GM23338 (cell line): Measurements from ENCODE around the gene CASTOR1.

Source experiments
- CREB1 ChIP-seq: fragments of 250-450 bp; sonication (Bioruptor Pico); IDR thresholded peaks from 2 replicates; pipeline ENCODE4 v1.5.0; 2020; ENCODE audit warnings: low read depth, mild to moderate bottlenecking, moderate library complexity
- EZH2 ChIP-seq: fragments of 200-600 bp; sonication (generic); IDR thresholded peaks from one replicate; pipeline ENCODE4 v1.8.0; 2017; ENCODE audit warnings: antibody characterized with exemption, mild to moderate bottlenecking, low read depth; ENCODE audit not compliant: unreplicated experiment
- EZH2phosphoT487 ChIP-seq: fragments of 200-600 bp; sonication (generic); IDR thresholded peaks from one replicate; pipeline ENCODE4 v1.8.1; 2018; ENCODE audit warnings: antibody characterized with exemption; ENCODE audit not compliant: unreplicated experiment
- JUNB ChIP-seq: IDR thresholded peaks from one replicate; pipeline ENCODE4 v1.6.1; 2016; ENCODE audit warnings: antibody characterized with exemption; ENCODE audit not compliant: unreplicated experiment
- POLR2AphosphoS5 ChIP-seq: IDR thresholded peaks from 2 replicates; pipeline ENCODE4 v1.6.1; 2016; ENCODE audit warnings: antibody characterized with exemption, low read depth
- TF ChIP-seq, protein P1 (sequence below), 2 experiments: fragments of 200-600 bp in 1 of 2; sonication (generic) in 1 of 2; conservative IDR thresholded peaks; 2 replicates each; pipeline versions ENCODE4 v1.5.1 to v1.6.1; 2016 to 2017; ENCODE audit warnings: antibody characterized with exemption in 2 of 2, low read depth in 2 of 2, mild to moderate bottlenecking in 2 of 2, moderate library complexity in 1 of 2
- TF ChIP-seq, protein P2 (sequence below): IDR thresholded peaks from one replicate; pipeline ENCODE4 v1.6.1; 2018; ENCODE audit warnings: antibody characterized with exemption; ENCODE audit not compliant: unreplicated experiment

DNA sequence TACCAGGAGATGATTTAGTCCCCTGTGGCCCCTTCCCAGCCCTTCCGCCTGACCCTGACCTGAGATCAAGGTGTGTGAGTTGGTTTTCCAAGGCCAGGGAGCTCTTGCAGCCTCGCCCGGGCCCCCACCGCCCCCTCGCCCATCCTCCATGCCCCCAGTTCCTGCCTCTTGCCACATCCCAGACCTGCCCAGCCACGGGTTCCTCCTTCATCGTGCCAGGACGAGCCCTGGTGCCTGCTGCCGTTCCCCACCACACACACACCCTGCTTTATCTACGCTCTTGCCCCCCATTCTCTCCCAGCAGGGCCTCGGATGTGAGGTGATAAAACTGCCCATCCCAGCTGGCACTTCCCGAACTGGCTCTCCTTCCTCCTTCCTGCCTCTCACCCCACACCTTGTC lies 41.3 kb downstream of the CASTOR1 start:
- TF ChIP-seq, protein P1, sequence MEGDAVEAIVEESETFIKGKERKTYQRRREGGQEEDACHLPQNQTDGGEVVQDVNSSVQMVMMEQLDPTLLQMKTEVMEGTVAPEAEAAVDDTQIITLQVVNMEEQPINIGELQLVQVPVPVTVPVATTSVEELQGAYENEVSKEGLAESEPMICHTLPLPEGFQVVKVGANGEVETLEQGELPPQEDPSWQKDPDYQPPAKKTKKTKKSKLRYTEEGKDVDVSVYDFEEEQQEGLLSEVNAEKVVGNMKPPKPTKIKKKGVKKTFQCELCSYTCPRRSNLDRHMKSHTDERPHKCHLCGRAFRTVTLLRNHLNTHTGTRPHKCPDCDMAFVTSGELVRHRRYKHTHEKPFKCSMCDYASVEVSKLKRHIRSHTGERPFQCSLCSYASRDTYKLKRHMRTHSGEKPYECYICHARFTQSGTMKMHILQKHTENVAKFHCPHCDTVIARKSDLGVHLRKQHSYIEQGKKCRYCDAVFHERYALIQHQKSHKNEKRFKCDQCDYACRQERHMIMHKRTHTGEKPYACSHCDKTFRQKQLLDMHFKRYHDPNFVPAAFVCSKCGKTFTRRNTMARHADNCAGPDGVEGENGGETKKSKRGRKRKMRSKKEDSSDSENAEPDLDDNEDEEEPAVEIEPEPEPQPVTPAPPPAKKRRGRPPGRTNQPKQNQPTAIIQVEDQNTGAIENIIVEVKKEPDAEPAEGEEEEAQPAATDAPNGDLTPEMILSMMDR (conservative IDR thresholded peaks at IDR 0.05; ENCODE audit: low read depth in 2 of 2), result no peak
- TF ChIP-seq CREB1 (CRISPR knock-in tag) (no peak), EZH2 (no peak), EZH2phosphoT487 (no peak), JUNB (no peak), POLR2AphosphoS5 (no peak)
- TF ChIP-seq, protein P2, sequence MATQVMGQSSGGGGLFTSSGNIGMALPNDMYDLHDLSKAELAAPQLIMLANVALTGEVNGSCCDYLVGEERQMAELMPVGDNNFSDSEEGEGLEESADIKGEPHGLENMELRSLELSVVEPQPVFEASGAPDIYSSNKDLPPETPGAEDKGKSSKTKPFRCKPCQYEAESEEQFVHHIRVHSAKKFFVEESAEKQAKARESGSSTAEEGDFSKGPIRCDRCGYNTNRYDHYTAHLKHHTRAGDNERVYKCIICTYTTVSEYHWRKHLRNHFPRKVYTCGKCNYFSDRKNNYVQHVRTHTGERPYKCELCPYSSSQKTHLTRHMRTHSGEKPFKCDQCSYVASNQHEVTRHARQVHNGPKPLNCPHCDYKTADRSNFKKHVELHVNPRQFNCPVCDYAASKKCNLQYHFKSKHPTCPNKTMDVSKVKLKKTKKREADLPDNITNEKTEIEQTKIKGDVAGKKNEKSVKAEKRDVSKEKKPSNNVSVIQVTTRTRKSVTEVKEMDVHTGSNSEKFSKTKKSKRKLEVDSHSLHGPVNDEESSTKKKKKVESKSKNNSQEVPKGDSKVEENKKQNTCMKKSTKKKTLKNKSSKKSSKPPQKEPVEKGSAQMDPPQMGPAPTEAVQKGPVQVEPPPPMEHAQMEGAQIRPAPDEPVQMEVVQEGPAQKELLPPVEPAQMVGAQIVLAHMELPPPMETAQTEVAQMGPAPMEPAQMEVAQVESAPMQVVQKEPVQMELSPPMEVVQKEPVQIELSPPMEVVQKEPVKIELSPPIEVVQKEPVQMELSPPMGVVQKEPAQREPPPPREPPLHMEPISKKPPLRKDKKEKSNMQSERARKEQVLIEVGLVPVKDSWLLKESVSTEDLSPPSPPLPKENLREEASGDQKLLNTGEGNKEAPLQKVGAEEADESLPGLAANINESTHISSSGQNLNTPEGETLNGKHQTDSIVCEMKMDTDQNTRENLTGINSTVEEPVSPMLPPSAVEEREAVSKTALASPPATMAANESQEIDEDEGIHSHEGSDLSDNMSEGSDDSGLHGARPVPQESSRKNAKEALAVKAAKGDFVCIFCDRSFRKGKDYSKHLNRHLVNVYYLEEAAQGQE, result no peak
